Astrocyte of the spinal cord (primary cell): ENCODE data around the gene VAMP2.
A peak's percentile ranks its signal among the peaks of the same experiment; 100 is the strongest.

Source experiments
- DNase-seq: peaks from one replicate; pipeline ENCODE4 v3.0.0; 2011; ENCODE audit warnings: low read depth, low spot score
- H3K4me3 ChIP-seq: 2 replicates; pipeline ENCODE4 v1.5.1; 2011; ENCODE audit warnings: low read depth, mild to moderate bottlenecking, low read length, moderate library complexity
- CTCF ChIP-seq: IDR thresholded peaks from 2 replicates; pipeline ENCODE4 v1.5.1; 2012; ENCODE audit warnings: low read depth, mild to moderate bottlenecking, low read length, inconsistent platforms
- in situ Hi-C: cut with HindIII; loops from 2 replicates; pipeline ENCODE4 v1.10.0; 2017; ENCODE audit warnings: low sequenced_read_pairs

VAMP2 gene

GRCh38 chr17:8137645-8138373 is 24.9 kb downstream of the VAMP2 start:
- no peak for TF ChIP-seq CTCF
- in situ Hi-C loops = no loop called here
- DNase-seq = no peak
- H3K4me3 ChIP-seq = peak overlapping the region; percentile 39

GRCh38 chr17:8133941-8134340 is 28.8 kb downstream of the VAMP2 start:
- TF ChIP-seq CTCF = no peak
- in situ Hi-C loops = no loop called here

GRCh38 chr17:8133399-8133798 is 29.3 kb downstream of the VAMP2 start:
- in situ Hi-C loops = no loop called here
- no peak overlapping the region for H3K4me3 ChIP-seq
- no peak for DNase-seq
- TF ChIP-seq CTCF = no peak

More at GRCh38 chr17:8133941-8134340, 28.8 kb downstream of the VAMP2 start:
- no peak overlapping the region for H3K4me3 ChIP-seq
- DNase-seq = no peak

GRCh38 chr17:8131844-8132441 is 30.8 kb downstream of the VAMP2 start:
- no peak for DNase-seq
- H3K4me3 ChIP-seq = no peak overlapping the region
- in situ Hi-C loops = no loop called here
- TF ChIP-seq CTCF = no peak

- in situ Hi-C loops = no loop called here
- no peak for DNase-seq
- no peak for TF ChIP-seq CTCF
- H3K4me3 ChIP-seq = no peak overlapping the region
These were observed 34.5 kb downstream of the VAMP2 start for GRCh38 chr17:8128125-8128784.

GRCh38 chr17:8126491-8127066 is 36.2 kb downstream of the VAMP2 start:
- in situ Hi-C loops = no loop called here
- no peak for TF ChIP-seq CTCF
- peak; percentile 59 for DNase-seq
- H3K4me3 ChIP-seq = peak overlapping the region; percentile 50
